Activated naive CD4-positive, alpha-beta T cell treated with Interleukin-2 at 50 U/mL for 16 hours (primary cell): ENCODE results near the gene MEX3A.

Source experiments
- DNase-seq: peaks from one replicate; pipeline ENCODE4 v3.0.0-alpha.2; 2020

Gene MEX3A

GRCh38 chr1:156101880-156102279 is 19.6 kb upstream of the MEX3A start:
- DNase-seq: no peak

DNA sequence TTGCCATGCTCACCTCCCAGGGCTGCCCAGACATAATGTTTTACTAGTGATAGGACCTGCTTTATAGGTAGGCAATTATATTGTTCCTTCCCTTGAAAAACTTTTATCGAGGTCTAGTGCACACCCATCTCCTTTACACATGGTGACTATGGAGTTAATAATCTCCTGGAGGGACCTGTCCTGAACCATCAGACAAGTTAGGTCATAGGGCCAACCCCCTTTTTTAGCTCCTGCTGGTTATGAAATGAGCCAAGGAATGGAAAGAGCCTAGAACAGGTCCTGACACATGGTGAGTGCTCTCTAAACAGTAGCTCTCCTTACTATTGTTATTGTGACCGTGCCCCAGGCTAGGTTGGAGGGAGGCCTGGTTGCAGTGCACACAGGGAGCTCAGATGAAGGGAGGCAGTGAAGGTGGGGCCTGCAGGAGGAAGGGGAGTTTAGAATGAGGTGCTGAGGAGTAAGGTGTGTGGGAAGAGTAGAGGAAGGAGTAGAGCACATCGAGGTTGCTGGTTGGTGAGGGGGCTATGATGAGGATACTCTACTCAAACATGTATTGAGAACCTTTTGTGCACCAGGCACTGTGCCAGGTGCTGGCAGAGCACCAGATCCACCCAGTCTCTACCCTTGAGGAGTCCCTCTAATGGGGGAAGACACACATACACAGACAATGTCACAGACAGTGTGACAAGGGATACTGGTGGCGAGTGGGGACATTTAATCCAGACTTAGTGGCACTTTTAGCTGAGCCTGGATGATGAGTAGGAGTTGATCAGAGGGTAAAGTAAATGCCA is 18.1 kb upstream of the MEX3A start:
- no peak for DNase-seq

DNA sequence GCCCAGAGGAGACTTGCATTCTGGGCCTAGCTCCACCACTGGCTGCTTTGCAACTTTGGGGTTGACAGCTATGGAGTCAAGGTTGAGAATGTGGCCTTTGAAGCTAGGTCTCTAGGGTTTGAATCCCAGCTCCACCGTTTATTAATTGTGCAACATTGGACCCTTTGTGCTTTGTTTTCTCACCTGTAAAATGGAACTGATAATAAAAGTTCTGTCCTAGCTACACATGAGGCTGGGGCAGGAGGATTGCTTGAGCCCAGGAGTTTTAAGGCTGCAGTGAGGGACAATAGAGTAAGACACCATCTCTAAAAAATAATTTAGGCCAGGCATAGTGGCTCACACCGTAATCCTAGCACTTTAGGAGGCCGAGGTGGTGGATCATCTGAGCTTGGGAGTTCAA is 17.0 kb upstream of the MEX3A start:
- no peak for DNase-seq

- no peak for DNase-seq
These were observed 16.5 kb upstream of the MEX3A start for GRCh38 chr1:156098784-156099183.

- DNase-seq: peak; percentile 68
These were observed 15.4 kb upstream of the MEX3A start for GRCh38 chr1:156097499-156098178.

GRCh38 chr1:156096640-156097391 is 14.6 kb upstream of the MEX3A start:
- peak; percentile 91 for DNase-seq

- no peak for DNase-seq
These were observed 13.7 kb upstream of the MEX3A start for GRCh38 chr1:156095906-156096508.

GRCh38 chr1:156091610-156092009 is 9.3 kb upstream of the MEX3A start:
- DNase-seq: no peak

- peak; percentile 89 for DNase-seq
These were observed 8.5 kb upstream of the MEX3A start for GRCh38 chr1:156090840-156091188.

DNA sequence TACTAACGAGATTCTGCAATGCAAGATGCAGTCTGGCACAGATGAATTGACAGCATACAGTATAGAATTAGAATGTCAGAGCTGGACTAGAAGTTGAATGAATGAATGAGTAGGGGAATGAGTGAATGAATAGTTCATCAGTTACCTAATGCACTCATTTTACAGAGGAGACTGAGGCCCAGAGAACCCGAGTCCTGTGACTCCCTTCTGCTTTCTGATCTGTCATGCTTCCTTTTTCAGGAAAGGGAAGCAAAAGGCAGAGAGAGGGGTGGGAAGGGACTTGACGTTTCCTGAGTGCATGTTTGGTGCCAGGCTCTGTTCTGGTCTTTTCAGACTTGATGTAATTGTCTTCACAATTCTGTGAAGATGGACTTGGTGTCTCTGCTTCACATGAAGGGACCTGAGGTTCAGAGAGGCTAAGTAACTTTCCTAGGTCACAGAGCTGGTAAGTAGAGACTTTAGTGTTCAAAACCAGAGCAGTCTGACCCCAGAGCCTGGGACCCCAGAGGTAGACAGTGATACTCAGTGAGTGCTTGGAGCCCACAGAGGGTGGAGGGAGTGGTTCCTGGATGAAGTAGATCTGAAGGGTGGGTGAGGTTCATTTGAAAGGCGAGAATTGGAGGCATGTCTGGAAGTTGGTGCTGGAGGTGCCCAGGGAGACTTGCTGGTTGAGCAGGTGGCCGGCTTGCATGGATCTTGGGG is 8.0 kb upstream of the MEX3A start:
- no peak for DNase-seq

DNA sequence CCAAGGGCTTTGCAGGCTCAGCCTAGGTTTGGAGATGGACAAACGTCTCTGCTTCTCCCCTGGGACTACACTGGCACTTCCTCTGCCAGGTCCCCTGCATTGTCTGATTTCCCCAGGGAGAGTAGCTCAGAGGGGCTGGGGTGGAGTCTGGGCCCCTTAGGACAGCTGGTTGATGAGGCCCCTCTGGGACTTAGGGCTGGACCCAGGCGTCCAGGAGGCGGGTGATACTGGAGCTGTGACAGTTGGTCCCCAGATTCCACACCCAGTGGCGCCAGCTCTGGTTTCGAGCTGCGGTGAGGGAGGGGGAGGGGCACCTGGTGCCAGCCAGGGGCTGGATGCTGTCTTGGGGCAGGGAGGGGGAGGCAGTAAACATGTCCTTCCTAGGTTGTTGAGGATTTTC is 7.4 kb upstream of the MEX3A start:
- no peak for DNase-seq

DNA sequence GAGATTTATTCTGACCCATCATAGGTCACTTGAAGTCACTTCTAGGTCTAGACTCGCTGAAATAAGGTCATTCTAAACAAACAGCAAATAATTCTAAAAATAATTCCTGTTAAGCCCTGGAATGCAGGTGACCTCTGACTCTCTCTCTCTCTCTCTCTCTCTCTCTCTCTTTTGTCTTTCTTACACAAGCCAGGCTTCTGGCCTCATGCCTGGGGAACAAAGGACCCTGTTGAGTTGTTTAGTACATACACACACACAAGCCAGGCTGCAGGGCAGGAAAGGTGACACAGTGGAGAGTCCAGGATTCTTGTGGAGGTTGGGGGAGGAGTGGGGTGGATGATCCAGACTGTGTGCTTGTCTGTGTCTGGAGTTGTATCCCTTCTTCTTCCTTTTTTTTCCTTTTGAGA is 4.0 kb upstream of the MEX3A start:
- no peak for DNase-seq

DNA sequence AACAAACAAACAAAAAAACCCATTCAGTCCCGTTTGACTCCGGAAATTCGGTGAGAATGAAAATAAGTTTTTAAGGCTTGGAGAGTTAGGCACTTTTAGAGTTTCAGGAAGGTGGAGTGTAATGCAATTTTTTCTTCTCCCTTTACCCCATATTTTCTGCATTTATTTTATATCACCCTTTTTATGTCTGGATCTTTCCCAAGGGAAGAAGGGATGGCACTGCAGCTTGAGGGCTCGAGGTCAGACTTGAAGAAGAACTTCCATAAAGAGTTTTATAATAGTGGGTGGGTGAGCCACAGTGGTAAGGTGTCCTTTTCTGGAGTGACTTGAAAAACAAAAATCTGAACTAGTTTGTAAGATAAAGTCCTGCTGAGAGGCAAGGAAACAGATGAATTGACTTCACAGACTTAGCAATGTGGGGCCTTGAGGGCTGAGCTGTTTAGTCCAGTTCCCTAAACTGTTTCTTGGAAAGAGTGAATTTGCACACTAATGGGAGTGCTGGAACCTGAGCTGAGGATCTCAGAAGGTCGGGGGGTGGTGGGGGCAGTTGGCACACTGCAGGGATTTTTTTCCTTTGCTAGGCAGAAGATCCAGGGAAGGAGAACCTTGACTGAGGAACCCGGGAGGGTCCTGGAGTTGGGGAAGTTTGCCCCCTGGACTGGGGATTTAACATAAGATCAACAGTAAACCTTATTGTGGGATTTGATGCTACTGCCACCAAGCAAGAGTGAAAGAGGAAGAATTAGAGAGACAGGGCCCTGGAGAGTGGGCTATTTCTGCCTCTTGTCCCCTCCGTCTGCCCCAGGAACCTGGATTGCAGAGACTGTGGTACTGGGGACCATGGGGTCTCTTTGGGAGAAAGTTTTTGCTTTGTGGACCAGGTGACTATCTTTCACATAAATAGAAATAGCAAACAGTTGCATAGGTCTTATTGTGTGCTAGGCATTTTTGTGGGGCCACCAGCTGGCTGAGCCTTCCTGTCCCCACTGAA is 1.8 kb upstream of the MEX3A start:
- DNase-seq: no peak

- DNase-seq: no peak
These were observed 352 bp downstream of the MEX3A start for GRCh38 chr1:156081917-156082308.

DNA sequence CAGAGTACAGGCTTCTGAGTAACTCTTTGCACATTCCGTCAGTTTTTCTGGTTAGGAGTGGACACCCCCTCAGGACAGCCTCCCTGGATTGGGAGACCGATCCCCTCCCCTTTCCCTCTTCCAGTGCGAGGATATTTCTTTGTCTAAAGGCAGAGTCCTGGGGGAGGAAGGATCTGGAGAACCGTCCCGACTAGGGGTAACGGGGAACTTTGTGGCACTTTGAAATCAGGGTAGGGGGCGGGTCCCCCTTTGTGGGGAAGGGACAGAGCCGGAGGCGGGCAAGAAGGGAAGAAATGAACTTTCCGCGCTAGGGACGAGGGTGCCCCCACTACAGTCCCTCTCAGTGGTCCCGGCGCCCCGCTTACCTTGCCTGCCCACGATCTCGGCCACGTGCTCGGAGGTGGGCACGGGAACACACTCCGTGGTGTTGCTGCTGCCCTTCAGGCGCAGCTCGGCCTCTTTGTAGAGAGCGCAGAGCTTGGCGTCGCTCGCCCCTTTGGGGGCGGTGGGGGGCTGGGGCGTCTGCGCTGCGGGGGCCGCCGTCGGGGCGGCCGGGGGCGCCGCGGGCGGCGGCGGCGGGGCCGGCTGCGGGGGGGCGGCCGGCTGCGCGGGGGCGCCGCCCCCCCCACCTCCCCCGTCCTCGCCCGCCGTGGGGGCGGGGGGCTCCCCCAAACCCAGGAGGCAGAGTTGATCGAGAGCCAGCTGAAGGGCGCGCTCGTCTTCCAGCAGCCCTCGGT is 917 bp downstream of the MEX3A start:
- no peak for DNase-seq

DNA sequence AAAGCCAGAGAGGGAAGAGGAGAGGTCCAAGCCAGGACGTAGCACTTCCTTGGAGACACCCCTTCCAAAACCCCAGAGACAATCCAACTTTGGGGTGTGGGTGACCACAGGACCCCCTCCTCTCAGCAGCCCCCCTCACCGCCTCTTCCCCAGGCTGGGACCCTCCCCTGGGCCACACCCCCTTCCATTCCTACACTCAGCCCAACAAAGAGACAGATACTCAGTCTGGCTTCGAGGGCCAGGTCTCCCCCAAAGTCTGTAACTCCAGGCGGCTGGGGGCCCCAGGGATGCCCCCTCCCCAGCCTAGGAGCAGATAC is 1.4 kb downstream of the MEX3A start:
- no peak for DNase-seq

GRCh38 chr1:156080241-156080862 is 1.9 kb downstream of the MEX3A start:
- DNase-seq: no peak

DNA sequence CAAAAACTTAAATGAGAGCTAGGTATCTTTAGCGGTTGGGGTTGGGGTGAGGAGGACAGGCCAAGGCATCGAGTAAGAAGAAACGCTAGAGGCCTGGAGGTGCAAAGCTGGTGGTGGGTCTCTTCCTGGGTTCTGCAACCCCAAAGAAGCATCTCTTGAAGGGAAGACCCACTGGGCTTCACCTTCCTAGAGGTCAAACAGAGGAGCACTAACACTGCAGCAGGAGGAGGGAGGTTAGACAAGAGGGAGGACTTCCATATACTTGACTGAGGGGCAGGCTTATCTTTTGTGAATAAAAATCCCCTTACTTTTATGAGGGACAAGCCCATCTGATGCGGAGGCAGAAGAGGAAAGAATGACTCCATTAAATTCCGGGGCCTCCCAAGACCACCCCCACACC is 2.5 kb downstream of the MEX3A start:
- DNase-seq: no peak

DNA sequence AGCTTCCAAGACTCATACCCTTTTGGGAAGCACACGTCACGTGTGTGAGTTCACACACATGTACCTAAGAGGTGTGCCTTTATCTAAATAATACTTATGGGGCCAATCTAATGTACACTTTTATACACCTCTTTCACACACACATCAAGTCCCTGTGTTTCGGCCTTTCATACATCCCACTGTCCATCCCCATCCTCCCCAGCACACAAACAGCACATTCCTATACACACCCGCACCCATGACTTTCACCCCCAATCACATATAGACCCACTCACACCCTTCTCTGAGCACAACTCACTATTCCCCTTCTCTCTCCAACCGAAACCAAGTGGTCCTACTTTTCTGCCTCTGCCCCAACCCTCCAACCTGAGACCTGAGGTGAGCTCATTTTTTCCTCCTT is 3.5 kb downstream of the MEX3A start:
- no peak for DNase-seq

DNA sequence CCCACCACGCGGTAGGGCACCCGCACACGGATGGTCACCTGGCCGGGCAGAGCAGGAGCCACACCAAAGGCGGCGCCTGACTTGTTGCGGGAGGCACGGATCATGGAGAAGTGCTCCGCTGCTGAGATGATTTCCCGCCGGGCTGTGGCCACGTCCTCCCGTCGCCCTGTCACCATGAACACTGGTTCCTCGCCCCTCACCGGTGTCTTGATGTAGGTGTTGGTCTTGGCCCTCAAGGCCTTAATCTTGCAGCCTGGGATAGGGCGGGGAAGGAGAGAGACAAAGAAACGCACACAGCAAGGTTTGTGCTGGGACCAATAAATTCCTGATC is 4.9 kb downstream of the MEX3A start:
- no peak for DNase-seq
